Ramos (cell line): ENCODE data around the gene GATAD2A.

Experiments
- in situ Hi-C: fragments of 300-500 bp; cut with MboI; formaldehyde crosslinking; loops from one replicate; pipeline ENCODE4 v1.14.3; 2022; ENCODE audit warnings: low sequenced_read_pairs; ENCODE audit not compliant: unreplicated experiment

Gene GATAD2A

DNA sequence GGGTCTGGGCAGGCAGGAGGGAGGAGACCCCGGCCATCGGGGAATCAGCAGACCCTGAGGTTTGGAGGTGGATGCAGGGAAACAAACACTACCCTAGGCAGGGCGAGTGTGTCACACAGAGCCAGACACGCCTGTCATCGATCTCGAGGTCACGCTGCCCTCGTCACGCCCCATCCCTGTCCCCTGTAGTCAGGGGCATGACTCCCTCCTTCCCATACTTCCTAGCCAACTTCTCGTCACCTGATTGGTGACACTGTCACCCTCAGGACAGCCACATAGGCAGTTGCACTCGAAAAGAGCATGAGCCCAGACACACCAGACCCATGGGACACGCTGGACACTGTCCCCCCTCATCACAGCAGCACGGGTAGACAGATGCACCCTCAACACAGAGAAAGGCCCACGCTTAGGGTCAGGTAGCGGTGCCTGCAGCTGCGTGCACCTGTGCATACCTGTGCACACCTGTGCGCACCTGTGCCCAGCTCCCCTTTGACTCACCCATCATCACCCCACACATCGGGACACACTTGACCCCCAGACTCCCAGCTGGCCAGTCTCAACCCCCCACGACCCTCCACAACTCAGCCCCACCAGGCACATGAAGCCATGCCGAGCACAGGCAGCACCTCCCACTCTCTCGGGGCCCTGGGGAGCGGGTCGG, 144.5 kb downstream of the GATAD2A start:
- in situ Hi-C loops = loop anchor here (25.0 kb wide), 2 partner anchors 412 to 712 kb away; no protein-coding TSS in a partner anchor

DNA sequence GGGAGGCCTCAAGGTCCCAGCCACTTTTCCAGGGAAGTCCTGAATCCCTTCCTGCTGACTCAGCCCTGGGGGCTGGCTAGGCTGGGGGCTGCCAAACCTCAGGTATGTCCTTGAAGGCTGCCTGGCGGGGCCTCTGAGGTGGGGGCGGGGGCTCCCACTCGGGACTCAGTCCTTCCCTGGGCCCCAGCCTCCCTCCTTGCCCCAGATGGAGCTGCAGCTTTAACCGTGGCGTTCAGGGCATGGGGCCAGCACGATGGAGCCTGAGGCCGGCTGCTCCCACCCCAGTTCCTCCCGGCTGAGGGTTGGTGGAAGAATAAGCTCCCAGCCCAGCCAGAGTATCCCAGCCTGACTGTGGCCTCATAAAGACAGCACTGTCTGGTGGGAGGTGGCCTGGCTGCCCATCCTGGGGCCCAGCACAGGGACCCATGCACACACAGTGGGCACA, 145.0 kb downstream of the GATAD2A start:
- in situ Hi-C loops = no loop called here

DNA sequence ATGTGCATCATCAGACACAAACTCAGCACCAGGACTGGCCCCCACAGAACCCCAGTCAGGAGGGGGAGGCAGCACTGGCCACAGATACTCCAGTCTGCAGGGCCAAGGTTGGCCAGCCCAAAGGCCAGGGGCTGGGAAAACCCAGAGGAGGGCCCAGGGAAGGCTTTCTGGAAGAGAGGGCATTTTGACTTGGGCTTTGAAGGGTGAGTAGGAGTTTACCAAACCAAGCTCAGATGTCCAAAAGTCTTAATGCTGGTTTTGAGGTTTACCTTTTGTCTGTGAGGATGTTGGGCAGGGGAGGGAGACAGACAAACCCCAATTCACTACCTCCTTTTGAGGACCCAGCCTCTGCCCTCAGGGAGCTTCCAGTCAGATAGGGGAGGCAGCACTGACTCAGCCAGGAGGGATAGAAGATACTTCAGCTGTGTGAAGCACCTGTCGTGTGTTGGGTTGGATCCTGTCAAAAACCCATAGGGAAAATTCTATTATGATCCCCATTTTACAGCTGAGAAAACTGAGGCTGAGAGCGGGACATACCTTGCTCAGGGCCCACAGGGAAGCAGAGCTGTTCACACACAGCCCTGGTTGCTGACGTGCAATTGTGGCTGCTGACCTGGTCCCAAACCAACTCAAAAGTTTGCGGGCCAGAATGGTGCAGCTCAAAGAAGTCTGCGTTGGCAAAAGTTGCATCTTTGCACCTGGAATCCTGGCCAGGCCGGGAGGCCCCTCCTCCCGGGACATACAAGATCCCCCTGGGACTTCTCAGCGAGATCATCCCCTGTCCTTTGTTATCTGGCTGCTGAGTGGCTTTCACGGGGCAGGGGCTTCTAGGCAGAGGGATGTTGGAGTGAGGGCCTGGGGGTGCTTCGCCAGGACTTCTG, 145.7 kb downstream of the GATAD2A start:
- in situ Hi-C loops = no loop called here

DNA sequence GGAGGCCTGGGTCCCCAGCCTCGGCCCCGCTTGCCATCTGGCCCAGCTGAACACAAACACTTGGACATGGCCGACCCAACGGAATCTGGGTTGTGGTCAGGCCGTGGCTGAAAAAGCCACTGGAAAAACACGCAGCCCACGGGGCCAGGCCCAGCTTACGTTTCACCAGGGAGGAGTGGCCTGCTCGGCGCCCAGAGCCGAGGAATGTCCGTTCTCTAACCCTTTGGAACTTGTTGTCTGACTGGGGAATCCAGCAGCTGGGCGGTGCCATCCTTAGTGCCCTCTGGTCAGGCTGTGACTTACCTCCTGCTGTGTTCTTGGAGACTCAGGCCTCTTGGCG, 146.3 kb downstream of the GATAD2A start:
- in situ Hi-C loops = no loop called here

DNA sequence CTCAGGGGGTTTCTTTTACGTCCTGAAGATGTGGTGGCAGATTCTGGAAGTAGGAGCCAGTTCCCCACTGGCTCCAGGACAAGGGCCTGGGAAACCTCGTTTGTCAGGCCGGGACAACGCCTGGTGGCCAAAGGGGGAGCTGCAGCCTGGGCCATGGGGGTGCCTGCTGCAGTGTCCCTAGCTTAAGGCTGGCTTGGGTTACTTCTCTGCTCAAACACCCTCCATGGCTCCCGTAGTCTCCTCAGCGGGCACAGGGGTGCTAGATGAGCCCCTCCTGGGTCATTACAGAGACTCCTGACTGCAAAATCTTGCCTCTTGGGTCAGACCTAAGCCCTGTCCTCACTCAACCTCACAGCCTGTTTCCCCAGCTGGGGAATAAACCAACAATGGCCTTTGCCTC, 147.3 kb downstream of the GATAD2A start:
- in situ Hi-C loops = no loop called here

DNA sequence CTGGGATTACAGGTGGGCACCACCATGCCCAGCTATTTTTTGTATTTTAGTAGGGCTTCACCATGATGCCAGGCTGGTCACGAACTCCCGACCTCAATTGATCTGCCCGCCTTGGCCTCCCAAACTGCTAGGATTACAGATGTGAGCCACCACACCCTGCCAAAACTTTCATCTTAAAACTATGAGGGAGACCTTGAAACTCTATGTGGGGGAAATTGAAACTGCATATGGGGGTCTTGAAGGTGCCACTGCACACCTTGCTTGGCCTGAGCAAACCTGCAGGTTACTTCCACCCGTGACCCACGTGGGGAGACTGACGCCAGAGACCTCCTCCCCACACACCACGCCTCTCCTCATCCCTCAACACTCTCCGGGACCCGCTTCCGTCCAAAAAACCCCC, 148.2 kb downstream of the GATAD2A start:
- in situ Hi-C loops = no loop called here

DNA sequence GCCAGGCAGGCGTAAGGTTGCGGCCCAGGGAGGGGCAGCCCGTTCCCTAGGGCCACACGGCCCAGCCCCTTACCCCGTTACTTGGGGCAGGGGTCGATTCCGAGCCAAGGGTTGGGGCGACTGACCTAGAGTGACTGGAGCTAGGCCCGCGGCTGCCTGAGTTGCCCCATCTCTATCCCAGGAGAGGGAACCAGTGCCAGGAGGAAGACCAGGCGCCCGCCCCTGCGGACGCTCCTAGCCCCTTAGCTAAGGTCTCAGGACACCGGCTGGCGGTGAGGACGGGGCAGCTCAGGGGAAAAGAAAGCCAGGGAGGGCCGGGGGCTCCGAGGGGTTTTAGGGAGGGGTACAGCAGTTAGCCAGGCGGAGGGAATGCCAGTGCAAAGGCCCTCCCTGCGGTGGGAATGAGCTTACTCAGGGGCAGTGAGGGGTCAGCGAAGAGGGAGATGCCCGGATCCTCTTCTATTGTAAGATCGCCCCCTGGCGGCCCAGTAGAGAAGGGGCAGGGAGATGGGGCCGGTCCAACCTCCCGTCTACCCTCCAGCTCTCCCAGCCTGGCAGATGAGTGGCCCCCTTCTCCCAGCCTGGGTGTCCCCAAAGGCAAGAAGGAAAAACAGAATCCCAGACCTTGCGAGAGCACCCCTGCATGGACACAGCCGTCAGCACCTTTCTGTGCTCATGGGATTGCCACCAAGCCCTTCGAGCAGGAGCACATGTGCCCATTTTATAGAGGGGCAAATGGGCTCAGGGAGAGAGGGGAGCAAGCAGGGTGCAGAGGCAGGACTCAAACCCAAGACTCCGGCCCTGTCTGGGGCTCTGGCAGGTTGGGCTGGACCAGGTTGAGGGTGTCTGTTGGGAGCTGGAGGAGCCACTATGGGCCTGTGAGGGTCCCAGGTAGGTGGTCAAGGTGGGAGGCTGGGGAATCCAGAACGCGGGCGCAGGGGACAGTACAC, 148.9 kb downstream of the GATAD2A start:
- in situ Hi-C loops = no loop called here

DNA sequence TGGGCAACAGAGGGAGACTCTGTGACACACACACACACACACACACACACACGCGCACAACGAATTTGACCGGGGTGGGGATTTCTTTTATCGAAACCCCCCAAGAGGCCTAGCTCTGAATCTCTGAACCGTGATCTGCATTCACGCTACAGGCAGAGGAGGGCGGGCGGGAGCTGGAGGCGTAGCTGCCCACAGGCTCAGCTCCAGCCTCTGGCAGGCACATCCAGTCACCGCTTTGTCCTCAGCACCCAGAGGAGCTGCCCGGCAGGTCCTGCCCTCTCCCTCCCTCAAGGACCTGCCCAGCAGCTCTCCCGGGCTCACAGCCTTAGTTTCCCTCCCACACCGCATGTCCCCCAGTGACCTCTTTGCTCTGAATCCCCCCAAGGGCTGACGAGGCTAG, 152.6 kb downstream of the GATAD2A start:
- in situ Hi-C loops = no loop called here
